COLO668 (cell line): ENCODE data around the gene ZNF654.
"Not testable (repeated sequence)": the region's sequence is repeated elsewhere in the genome, so short reads cannot be mapped to it uniquely, and the experiment has no call there.

ENCODE experiments used
- DNase-seq: peaks from one replicate; lab custom pipeline; 2025; ENCODE audit not compliant: unreplicated experiment; lab: John Stamatoyannopoulos, UW

Gene ZNF654

DNA sequence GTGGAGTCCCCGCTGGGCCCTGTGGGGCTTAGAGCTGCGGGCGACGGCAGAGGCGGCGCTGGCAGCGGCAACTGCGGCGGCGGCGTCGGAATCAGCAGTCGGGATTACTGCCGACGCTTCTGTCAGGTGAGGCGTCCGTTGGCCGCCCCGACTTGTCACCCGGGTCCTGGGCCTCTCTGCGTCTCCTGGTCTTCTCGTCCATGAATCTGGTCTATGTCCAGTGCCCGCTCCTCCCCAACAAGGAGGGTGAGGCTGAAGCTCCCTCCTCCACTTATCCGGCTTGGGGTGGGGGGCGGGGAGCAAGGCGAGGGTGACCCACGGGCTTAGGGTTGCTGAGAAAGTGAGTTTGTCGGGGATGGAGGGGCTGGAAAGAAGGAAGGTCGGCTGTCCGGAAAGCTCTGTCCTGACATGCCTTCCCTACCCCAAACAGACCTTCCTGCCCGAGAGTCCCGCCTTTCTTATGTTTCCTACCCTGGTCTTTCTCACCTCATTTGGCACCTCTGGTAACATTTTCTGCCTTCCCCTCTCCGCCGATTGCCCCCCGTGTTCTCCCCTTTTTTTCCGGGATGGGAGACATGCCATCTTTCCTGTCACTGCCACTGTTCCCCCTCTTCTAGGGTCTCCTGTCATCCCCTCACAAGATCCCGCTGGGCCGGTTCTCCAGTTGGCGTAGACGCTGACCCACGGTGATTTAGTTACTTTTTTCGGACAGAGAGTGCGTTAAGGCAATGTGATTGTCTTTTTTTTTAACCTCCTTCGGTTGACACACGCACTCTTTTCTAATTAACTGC is 520 bp downstream of the ZNF654 start:
- DNase-seq, result no peak

DNA sequence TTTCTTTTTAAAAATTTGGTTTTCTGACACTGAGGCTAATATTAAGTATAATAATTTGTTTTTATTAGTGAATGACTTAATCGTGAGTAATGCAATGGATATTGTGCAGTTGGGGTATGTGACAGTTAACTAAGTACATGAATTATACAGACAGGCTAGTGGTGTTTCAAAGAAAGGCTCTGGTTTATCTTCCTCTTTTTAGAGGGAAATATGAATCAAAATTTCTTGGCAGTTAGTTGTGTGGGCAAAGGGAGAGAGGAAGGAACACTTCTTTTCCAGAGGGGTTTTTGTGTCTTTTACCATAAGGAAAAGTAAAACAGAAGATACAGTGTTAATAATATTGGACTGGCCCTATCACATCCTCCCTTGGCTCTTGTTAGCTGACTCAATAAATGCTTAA is 2.7 kb downstream of the ZNF654 start:
- no peak for DNase-seq

DNA sequence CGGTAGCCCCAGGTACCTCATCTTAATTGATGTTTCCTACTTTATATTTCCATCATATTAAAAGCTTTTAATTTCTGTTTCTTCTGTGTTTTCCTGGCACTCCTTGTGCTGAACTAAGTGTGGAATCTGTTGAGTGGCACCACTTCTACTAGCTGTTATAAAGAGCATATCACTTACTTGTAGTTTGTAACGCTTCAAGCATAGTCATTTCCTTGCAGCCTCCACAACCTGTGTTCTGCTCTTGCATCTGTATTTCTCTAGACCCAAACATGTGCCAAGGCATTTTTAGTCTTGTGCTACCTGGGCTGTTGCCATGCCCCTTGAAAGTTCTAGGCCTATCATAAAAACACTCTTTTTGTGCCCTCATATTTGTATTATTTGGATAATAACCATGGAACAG is 16.0 kb downstream of the ZNF654 start:
- DNase-seq, result no peak

DNA sequence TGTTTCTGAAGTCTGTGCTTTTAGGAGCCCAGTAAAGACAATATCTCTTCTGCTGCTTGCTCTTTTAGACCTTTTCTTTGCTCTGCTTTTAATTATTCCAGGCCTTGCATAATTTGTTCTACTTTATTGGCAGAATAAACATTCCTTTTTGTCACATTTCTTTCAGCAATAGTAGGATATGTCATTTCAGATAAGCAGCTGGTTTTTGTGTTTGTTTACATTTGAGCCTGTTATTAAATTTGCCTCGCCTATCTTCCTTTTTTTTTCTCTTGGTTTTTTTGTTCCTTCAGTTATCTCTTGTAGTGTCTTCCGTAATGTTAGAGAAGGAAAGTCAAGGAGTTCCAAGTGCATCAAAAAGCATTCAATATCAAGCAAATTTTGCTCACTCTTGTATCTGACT is 16.4 kb downstream of the ZNF654 start:
- DNase-seq, result no peak

DNA sequence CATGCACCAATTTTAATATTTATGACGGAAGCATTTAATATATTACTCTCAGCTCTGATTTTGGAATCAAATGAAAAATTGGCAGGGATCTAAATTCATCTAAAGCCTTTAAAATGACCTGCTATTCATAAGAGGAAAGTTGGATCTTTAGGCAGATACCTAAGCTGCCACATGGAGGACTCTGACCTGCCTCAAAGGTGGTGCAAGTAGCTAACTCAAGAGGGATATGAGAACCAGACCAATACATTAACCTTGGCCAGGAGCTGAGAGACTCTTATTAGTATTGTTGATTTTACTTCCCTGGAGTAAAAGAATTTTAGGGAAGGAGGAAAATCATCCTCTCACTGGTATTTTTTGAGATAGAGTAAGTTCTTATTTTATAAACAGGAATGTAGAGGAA is 17.7 kb downstream of the ZNF654 start:
- no peak for DNase-seq

- DNase-seq, result no peak
Observed at GRCh38 chr3:88078932-88079331, 19.9 kb downstream of the ZNF654 start.

DNA sequence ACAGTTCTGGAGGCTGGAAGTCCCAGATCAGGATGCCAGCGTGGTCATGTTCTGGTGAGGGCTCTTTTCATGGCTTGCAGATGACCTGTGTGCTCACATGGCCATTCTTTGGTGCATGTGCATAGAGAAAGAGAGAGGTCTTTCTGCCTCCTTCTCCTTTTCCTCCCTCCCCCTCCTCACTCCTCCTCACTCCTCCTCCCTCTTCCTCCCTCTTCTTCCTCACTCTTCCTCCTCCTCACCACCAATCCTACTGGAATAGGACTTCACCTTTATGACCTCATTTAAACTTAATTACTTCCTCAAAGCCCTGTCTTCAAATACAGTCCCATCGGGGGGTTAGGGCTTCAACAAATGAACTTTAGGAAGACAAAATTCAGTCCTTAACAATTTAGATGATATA is 23.8 kb downstream of the ZNF654 start:
- no peak for DNase-seq

- DNase-seq, result no peak
Observed at GRCh38 chr3:88084097-88084501, 25.0 kb downstream of the ZNF654 start.

DNA sequence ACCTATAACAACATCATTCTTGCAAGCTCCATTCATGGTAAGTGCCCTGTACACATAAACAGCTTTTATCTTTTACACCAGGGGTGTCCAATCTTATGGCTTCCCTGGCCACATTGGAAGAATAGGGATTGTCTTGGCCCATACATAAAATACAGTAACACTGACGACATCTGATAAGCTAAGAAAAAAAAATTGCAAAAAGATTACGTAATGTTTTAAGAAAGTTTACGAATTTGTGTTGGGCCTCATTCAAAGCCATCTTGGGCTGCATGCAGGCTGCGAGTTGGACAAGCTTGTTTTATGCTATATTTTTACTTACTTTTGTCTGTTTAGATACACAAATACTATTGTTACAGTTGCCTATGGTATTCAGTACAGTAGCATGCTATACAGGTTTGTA is 31.6 kb downstream of the ZNF654 start:
- DNase-seq, result no peak

- DNase-seq, result no peak
Observed at GRCh38 chr3:88092270-88092669, 33.2 kb downstream of the ZNF654 start.

DNA sequence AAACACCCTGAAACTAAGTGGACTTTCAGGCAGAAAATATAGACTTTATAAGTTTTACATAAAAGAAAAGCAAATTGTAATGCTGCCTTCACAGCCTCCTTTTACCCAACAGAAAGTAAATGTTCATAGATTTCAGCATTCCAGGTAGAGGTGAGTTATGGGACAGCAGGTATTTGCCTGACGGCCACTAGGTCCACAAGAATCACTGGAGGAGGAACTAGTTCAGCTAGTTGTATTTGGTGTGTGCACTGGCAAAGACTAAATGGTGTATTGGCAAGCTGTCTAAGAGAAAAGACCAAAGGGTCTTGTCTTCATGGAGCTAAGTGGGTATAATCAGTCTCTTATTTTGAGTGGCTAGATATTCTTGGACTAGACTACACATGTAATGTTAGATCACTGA is 34.2 kb downstream of the ZNF654 start:
- no peak for DNase-seq

GRCh38 chr3:88101142-88101541 is 42.1 kb downstream of the ZNF654 start:
- DNase-seq, result no peak

GRCh38 chr3:88105325-88105724 is 46.3 kb downstream of the ZNF654 start:
- no peak for DNase-seq

DNA sequence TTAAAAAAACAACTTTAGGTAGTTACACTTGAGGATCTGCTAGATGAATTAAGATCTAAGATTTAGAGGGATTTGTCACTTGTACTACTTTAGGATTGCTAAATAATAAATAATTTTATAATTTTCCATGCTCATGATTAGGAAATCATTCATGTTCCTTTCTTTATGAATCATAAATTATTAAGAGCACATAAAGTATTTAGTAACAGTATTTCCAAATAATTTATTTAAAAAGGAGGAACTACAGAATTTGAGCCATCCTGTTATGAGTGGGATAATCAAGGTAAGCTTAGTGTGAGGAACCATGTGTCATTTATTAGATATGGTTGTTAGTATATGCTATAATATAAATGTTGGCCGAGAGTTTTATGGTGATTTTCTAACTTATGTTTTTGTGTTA is 53.2 kb downstream of the ZNF654 start:
- no peak for DNase-seq

- peak; percentile 30 for DNase-seq
Observed at GRCh38 chr3:88113311-88114162, 54.5 kb downstream of the ZNF654 start.

- DNase-seq, result no peak
Observed at GRCh38 chr3:88114878-88115549, 56.0 kb downstream of the ZNF654 start.

DNA sequence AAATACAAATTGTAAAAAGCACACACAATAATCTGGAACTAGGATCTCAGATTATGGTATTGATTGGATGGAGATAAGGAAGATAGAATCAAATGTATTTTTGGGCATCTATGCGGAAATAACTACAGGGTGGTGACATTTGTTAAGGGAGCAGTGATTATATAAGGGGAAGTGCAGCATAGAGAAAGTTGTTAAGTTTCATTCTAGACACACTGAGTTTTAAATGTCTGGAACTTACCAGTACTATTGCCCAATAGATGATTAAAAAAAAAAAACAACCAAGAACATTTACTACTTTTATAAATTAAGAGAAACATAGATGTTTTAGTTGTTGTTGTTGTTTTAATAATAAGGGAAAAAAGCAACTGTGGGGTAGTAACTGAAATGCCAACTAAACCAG is 58.6 kb downstream of the ZNF654 start:
- DNase-seq, result no peak

- not testable (repeated sequence) for DNase-seq
Observed at GRCh38 chr3:88118603-88119002, 59.5 kb downstream of the ZNF654 start.

DNA sequence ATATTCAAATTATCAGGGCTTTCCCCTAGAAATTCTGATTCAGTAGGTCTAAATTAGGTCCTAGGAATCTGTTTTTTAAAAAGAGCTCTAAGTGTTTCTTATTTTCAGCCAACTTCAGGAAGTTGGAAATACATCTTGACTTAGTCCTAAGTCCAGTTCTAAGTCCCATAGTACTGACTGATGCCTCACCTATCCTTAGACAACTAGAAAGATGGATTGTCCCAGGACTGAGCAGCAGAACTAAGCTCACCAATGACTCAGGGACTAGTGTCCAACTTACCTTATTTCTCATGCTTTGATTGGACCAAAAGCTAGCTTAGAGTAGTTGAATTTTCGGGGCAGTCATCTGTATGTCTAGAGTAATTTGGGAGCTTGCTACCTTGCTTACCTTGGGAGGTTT is 64.5 kb downstream of the ZNF654 start:
- no peak for DNase-seq

DNA sequence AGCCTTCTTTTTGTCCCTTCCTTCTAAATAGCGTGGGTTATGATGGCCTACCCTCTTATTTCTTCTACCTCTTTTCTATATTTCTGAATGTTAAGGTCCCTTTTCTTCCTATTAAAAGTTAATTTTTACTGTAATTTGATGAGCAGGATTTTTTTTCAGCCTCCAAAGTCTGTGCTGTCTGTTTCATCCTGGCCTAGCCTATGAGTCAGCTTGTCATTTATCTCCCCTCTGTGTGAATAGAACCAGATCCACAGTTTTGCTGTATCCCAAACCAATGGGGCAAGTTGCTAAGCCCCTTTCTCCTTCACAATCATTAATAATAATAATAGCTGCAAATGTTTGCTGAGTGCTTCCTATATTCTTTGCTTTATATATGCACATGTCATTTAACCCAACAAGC is 72.6 kb downstream of the ZNF654 start:
- DNase-seq, result no peak

GRCh38 chr3:88132894-88133293 is 73.8 kb downstream of the ZNF654 start:
- DNase-seq, result no peak
